ENCODE data around the gene FBXL7.

Gene FBXL7

DNA sequence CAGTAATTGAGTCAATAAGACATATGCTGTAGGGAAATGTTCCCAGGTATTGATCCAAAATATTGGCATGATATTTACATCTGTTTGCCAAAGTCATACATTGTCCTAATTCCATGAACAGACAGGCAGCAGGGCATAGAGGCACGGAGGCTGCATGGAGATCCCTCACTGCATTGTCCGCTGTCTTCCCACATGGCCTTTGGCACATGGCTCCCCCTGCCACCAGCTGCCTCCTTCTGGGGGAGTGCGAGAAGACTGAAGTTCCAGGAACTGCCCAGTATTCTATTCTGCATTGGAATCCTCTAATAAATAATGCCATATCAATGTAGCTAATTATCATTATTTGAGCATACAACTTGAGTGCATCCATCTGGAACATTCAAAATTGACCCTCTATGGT is 269.0 kb downstream of the FBXL7 start:
- Histone ChIP-seq H2AFZ (ENCODE audit: low read length) (no peak overlapping the region), H3K79me2 (ENCODE audit: insufficient read depth, low read length) (no peaks in the 10 kb centered on the region), H3K36me3 (ENCODE audit: insufficient read depth, low read length) (no peaks in the 10 kb centered on the region), H4K20me1 (ENCODE audit: insufficient read depth, low read length, poor library complexity, severe bottlenecking) (no peaks in the 10 kb centered on the region), H3K4me2 (ENCODE audit: low read depth, low read length, poor library complexity, severe bottlenecking) (no peak overlapping the region), H3K27me3 (ENCODE audit: insufficient read depth, low read length, poor library complexity, severe bottlenecking) (no peaks in the 10 kb centered on the region), H3K4me1 (ENCODE audit: insufficient read depth, low read length, poor library complexity, severe bottlenecking) (no peaks in the 10 kb centered on the region), H3K4me3 (ENCODE audit: low read length, poor library complexity, severe bottlenecking) (no peak overlapping the region), H3F3A (ENCODE audit: low read depth) (no peaks in the 10 kb centered on the region), H3K9me2 (replicated peaks; ENCODE audit: low read depth, low read length) (no peaks in the 10 kb centered on the region), H3K9ac (ENCODE audit: low read depth, low read length, poor library complexity, severe bottlenecking) (no peak overlapping the region), H3K9me3 (ENCODE audit: insufficient read depth, low read depth, low read length) (no peaks in the 10 kb centered on the region)
- TF ChIP-seq EZH2phosphoT487 (IDR thresholded peaks at IDR 0.05; ENCODE audit: borderline replicate concordance) = no peak
- TF ChIP-seq, protein P1, sequence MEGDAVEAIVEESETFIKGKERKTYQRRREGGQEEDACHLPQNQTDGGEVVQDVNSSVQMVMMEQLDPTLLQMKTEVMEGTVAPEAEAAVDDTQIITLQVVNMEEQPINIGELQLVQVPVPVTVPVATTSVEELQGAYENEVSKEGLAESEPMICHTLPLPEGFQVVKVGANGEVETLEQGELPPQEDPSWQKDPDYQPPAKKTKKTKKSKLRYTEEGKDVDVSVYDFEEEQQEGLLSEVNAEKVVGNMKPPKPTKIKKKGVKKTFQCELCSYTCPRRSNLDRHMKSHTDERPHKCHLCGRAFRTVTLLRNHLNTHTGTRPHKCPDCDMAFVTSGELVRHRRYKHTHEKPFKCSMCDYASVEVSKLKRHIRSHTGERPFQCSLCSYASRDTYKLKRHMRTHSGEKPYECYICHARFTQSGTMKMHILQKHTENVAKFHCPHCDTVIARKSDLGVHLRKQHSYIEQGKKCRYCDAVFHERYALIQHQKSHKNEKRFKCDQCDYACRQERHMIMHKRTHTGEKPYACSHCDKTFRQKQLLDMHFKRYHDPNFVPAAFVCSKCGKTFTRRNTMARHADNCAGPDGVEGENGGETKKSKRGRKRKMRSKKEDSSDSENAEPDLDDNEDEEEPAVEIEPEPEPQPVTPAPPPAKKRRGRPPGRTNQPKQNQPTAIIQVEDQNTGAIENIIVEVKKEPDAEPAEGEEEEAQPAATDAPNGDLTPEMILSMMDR (conservative IDR thresholded peaks at IDR 0.05; ENCODE audit: low read length) = no peak

DNA sequence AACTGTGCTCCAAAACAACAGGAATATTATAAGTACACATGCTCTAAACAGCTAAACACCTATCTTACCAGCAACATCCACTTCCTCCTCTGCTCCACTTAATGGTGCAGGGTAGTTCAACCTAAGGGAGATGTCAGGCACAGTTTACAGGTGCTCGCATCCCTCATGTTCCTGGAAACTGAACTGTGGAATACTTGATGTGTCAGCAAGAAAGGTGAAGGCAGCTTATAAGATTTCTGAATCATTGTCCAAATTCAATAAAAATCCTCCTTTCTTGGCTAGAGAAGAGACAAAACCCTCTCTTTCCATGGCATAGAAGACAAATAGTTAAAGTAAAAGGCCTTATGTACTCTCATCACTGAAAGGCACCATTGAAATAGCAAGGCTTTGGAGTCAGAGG is 272.2 kb downstream of the FBXL7 start:
- no peaks in the 10 kb centered on the region for H3K9me2 ChIP-seq (replicated peaks; ENCODE audit: low read depth, low read length)

DNA sequence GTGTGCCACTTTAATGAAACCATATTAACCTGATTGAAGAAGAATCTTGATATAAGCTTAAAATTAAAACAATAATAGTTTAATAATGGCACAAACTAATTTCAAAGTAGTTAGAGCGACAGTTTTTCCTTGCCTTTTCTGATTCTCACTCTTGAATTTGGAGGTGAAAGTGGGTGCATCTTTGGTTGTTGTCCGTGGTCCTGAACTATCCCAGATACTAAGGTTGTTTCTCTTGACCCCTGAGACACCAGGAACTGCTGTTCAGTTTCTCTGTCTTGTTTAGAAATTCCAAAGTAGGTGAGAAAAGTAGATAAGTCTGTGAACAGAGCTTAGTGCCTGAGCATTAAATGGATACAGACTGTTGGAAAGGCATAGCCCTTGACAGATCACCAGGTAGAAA is 274.7 kb downstream of the FBXL7 start:
- Histone ChIP-seq H3K36me3 (ENCODE audit: insufficient read depth, low read length) (no peaks in the 10 kb centered on the region), H3K9me2 (replicated peaks; ENCODE audit: low read depth, low read length) (no peaks in the 10 kb centered on the region), H4K20me1 (ENCODE audit: insufficient read depth, low read length, poor library complexity, severe bottlenecking) (no peaks in the 10 kb centered on the region), H3K4me1 (ENCODE audit: insufficient read depth, low read length, poor library complexity, severe bottlenecking) (no peaks in the 10 kb centered on the region), H3K9me3 (ENCODE audit: insufficient read depth, low read depth, low read length) (no peaks in the 10 kb centered on the region), H3K9ac (ENCODE audit: low read depth, low read length, poor library complexity, severe bottlenecking) (no peak overlapping the region), H3K4me3 (ENCODE audit: low read length, poor library complexity, severe bottlenecking) (no peak overlapping the region), H3F3A (ENCODE audit: low read depth) (no peaks in the 10 kb centered on the region), H3K79me2 (ENCODE audit: insufficient read depth, low read length) (no peaks in the 10 kb centered on the region), H2AFZ (ENCODE audit: low read length) (no peak overlapping the region), H3K4me2 (ENCODE audit: low read depth, low read length, poor library complexity, severe bottlenecking) (no peak overlapping the region), H3K27me3 (ENCODE audit: insufficient read depth, low read length, poor library complexity, severe bottlenecking) (no peaks in the 10 kb centered on the region)
- TF ChIP-seq EZH2phosphoT487 (IDR thresholded peaks at IDR 0.05; ENCODE audit: borderline replicate concordance) = no peak
- TF ChIP-seq, protein P1 (conservative IDR thresholded peaks at IDR 0.05; ENCODE audit: low read length) = no peak

More for the DNA sequence above, 272.2 kb downstream of the FBXL7 start:
- Histone ChIP-seq H3K79me2 (ENCODE audit: insufficient read depth, low read length) (no peaks in the 10 kb centered on the region), H2AFZ (ENCODE audit: low read length) (no peak overlapping the region), H3K9me3 (ENCODE audit: insufficient read depth, low read depth, low read length) (no peaks in the 10 kb centered on the region), H3K4me3 (ENCODE audit: low read length, poor library complexity, severe bottlenecking) (no peak overlapping the region), H3K9ac (ENCODE audit: low read depth, low read length, poor library complexity, severe bottlenecking) (no peak overlapping the region), H4K20me1 (ENCODE audit: insufficient read depth, low read length, poor library complexity, severe bottlenecking) (no peaks in the 10 kb centered on the region), H3F3A (ENCODE audit: low read depth) (no peaks in the 10 kb centered on the region), H3K27me3 (ENCODE audit: insufficient read depth, low read length, poor library complexity, severe bottlenecking) (no peaks in the 10 kb centered on the region), H3K4me2 (ENCODE audit: low read depth, low read length, poor library complexity, severe bottlenecking) (no peak overlapping the region), H3K4me1 (ENCODE audit: insufficient read depth, low read length, poor library complexity, severe bottlenecking) (no peaks in the 10 kb centered on the region), H3K36me3 (ENCODE audit: insufficient read depth, low read length) (no peaks in the 10 kb centered on the region)
- TF ChIP-seq, protein P1 (conservative IDR thresholded peaks at IDR 0.05; ENCODE audit: low read length) = no peak
- TF ChIP-seq EZH2phosphoT487 (IDR thresholded peaks at IDR 0.05; ENCODE audit: borderline replicate concordance) = no peak
